Astrocyte of the cerebellum (primary cell): ENCODE measurements around the gene FAM98C.

Source experiments
- DNase-seq: peaks from one replicate; pipeline ENCODE4 v3.0.0-alpha.2; 2011; ENCODE audit warnings: low read depth
- H3K4me3 ChIP-seq: 2 replicates; pipeline ENCODE4 v1.5.1; 2011; ENCODE audit warnings: mild to moderate bottlenecking, low read depth, low read length, moderate library complexity
- in situ Hi-C: cut with HindIII; loops from 2 replicates; pipeline ENCODE4 v1.10.0; 2017; ENCODE audit warnings: low sequenced_read_pairs
- TF ChIP-seq, protein P1 (sequence below): IDR thresholded peaks from 2 replicates; pipeline ENCODE4 v1.5.1; 2012; ENCODE audit warnings: low read length, low read depth, moderate library complexity, mild to moderate bottlenecking; ENCODE audit errors: missing control alignments

Gene FAM98C

DNA sequence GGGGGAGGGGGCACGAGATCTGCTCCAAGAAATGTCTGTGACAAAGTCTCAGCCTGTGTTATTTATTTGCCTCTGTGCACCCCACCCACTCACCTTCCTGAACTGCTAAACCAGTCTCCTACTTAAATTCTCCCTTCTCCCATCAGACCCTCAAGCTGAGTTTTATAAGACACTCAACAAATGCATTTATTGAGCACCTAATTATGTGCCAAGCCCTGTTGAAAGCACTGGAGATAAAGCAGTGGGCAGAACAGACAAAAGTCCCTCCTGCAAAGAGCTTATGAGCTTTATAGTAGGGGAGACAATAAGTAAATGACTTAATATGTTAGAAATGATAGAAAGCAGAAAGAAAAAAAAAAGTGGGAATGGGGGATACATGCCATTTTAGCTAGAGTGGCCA, 3.4 kb upstream of the FAM98C start:
- TF ChIP-seq, protein P1, sequence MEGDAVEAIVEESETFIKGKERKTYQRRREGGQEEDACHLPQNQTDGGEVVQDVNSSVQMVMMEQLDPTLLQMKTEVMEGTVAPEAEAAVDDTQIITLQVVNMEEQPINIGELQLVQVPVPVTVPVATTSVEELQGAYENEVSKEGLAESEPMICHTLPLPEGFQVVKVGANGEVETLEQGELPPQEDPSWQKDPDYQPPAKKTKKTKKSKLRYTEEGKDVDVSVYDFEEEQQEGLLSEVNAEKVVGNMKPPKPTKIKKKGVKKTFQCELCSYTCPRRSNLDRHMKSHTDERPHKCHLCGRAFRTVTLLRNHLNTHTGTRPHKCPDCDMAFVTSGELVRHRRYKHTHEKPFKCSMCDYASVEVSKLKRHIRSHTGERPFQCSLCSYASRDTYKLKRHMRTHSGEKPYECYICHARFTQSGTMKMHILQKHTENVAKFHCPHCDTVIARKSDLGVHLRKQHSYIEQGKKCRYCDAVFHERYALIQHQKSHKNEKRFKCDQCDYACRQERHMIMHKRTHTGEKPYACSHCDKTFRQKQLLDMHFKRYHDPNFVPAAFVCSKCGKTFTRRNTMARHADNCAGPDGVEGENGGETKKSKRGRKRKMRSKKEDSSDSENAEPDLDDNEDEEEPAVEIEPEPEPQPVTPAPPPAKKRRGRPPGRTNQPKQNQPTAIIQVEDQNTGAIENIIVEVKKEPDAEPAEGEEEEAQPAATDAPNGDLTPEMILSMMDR: no peak
- in situ Hi-C loops: no loop called here
- no peak for DNase-seq
- H3K4me3 ChIP-seq: no peak overlapping the region

DNA sequence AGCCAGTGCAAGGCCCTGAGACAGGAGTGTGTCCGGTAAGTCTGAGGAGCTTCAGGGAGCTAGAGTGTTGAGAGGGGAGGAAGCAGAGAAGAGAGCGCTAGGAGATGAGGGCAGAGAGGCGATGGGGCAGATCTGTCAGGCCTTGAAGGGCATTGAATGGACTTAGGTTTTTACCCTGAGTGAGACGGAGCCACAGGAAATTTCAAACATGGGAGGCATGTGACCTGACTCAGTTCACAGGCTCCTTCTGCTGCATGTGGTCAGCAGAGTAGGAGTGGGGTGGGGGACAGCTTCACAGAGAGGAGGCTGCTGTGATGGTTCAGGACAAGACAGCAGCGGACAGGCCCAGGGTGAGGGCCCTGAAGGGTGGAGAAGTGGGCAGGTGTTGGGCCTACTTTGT, 2.5 kb upstream of the FAM98C start:
- no peak overlapping the region for H3K4me3 ChIP-seq
- TF ChIP-seq, protein P1: no peak
- in situ Hi-C loops: no loop called here
- no peak for DNase-seq

DNA sequence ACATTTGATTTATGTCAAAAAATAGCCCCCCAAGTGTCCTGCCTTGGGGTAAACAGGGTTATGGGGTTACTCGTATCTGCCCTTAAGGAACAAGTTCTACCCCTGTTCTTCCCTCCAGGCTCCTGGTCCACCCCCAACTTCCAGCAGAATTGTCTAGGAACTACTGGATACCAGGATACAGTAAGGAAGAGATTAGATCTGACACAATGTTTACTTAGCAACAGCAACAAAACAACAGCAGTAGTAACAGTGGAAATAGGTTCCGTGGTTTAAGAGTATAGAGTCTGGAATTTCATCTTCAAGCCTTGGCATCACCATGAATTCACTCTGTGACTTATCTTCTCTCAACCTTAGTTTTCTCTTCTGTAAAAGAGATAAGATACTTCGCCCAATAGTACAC, 1.7 kb upstream of the FAM98C start:
- no peak for DNase-seq
- in situ Hi-C loops: no loop called here
- TF ChIP-seq, protein P1: no peak
- H3K4me3 ChIP-seq: no peak overlapping the region

DNA sequence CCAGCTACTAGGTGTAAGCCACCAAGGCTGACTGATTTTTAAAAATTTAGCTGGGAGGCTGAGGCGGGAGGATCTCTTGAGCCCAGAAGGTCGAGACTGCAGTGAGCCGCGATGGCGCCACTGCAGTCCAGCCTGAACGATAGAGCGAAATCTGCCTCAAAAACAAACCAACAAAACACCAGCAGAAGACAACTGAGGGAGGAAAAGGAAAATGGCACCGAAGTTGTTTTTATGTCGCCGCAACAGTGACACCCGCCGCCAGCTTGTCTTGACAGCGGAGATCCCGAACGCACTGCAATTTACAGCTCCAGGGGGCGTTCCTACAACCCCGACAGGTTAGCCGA, 298 bp upstream of the FAM98C start:
- no peak for DNase-seq
- H3K4me3 ChIP-seq: peak overlapping the region; percentile 91
- in situ Hi-C loops: no loop called here
- TF ChIP-seq, protein P1: no peak

DNA sequence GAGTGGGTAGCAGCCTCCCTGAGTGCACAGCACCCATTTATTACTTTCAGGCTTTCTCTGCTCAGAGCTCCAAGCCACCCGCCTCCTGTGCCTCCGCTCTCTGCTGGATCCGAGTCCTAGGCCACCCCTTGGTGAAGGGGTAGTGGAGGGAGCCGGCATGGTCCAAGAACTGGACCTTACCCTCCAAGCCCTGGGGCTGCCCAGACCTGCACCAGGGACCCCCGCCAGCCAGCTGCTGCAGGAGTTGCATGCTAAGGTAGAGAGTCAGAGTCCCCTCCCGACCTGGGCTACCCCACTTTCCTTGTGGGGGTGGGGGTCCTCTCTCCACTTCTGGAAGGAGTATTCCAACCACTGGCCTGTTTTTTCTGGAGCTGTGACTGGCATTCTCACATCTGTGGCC, 2.0 kb downstream of the FAM98C start:
- TF ChIP-seq, protein P1: no peak
- H3K4me3 ChIP-seq: no peak overlapping the region
- DNase-seq: no peak
- in situ Hi-C loops: no loop called here

DNA sequence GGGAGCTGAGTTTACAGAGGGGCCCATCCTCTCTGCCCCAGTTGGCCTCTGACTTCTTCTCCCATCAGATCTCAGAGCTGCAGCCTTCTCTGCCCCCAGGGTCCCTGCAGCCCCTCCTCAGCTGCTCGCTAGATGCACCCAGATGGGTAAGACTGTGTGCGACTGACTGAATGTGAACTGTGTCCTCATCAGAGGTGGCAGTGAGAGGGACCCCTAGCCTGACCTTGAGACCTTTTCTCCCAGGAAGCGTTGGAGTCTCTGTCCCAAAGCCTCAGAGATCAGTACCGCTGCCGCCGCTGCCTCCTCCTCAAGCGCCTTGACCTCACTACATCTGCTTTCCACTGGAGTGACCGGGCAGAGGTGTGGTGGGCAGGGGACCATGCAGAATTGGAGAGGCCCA, 2.4 kb downstream of the FAM98C start:
- H3K4me3 ChIP-seq: no peak overlapping the region

More for the DNA sequence above, 2.4 kb downstream of the FAM98C start:
- no peak for DNase-seq
- TF ChIP-seq, protein P1: no peak
- in situ Hi-C loops: no loop called here
